ENCODE measurements around the gene POLR2H.
A peak's percentile ranks its signal among the peaks of the same experiment; 100 is the strongest.

Gene POLR2H

DNA sequence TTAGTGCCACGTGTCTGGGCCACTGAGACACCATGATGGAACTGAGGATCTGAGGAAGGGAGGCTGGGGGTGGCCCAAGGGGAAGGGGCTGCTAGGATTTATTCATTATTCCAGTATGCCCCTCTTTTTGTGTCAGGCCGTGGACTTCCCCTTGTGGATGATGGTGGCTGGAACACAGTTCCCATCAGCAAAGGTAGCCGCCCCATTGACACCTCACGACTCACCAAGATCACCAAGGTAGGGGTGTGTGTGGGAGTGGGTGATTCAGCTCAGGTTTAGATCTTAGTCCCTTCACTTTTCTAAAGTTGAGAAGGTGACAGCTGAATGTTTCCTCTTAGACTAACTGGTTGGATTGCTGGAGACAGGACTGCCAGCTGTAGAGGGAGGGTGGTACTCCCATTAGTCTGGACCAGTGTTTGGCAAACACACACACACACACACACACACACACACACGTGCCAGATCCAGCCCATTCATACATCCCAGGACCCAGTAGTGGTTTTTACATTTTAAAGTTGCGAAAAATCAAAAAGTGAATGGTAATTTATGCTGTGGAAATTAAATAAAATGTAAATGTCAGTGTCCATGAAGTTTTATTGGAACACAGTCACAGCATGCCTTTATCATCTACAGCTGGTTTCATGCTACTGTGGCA, 35.7 kb upstream of the POLR2H start:
- DNase-seq (ENCODE audit: low read depth in 2 of 2): no peak
- TF ChIP-seq, protein P1, sequence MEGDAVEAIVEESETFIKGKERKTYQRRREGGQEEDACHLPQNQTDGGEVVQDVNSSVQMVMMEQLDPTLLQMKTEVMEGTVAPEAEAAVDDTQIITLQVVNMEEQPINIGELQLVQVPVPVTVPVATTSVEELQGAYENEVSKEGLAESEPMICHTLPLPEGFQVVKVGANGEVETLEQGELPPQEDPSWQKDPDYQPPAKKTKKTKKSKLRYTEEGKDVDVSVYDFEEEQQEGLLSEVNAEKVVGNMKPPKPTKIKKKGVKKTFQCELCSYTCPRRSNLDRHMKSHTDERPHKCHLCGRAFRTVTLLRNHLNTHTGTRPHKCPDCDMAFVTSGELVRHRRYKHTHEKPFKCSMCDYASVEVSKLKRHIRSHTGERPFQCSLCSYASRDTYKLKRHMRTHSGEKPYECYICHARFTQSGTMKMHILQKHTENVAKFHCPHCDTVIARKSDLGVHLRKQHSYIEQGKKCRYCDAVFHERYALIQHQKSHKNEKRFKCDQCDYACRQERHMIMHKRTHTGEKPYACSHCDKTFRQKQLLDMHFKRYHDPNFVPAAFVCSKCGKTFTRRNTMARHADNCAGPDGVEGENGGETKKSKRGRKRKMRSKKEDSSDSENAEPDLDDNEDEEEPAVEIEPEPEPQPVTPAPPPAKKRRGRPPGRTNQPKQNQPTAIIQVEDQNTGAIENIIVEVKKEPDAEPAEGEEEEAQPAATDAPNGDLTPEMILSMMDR (IDR thresholded peaks at IDR 0.05; ENCODE audit: low read depth, low read length): no peak
- no peak overlapping the region for H3K4me3 ChIP-seq (replicated peaks in 1 of 2; ENCODE audit: low read depth in 2 of 2, low read length in 2 of 2)

DNA sequence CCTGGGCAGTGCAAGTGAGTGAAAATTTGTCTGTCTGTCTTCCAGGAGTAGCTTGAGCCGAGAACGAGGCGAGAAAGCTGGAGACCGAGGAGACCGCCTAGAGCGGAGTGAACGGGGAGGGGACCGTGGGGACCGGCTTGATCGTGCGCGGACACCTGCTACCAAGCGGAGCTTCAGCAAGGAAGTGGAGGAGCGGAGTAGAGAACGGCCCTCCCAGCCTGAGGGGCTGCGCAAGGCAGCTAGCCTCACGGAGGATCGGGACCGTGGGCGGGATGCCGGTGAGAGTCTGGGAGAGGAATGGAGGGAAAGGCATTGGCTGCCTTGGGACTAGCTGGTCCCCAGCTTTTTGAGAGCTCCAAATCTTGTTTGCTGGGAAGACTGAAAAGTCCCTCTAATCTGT, 34.3 kb upstream of the POLR2H start:
- no peak for DNase-seq (ENCODE audit: low read depth in 2 of 2)
- TF ChIP-seq, protein P1 (IDR thresholded peaks at IDR 0.05; ENCODE audit: low read depth, low read length): no peak
- no peak overlapping the region for H3K4me3 ChIP-seq (replicated peaks in 1 of 2; ENCODE audit: low read depth in 2 of 2, low read length in 2 of 2)

DNA sequence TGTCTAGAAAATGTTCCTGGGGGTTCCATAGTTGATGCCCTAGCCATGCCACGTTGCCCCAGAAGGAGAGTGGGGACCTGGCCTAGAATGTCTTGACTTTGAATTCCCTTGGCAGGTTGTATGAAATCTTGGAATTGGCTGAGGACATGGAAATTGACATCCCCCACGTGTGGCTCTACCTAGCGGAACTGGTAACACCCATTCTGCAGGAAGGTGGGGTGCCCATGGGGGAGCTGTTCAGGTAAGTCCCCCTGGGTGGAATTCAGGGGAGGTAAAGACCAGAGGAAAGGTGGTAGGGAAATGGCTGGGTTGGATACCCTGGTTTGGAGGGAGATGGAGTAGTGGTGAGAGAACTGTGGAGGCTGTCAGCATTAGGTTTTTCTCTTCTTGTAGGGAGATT, 33.0 kb upstream of the POLR2H start:
- DNase-seq (ENCODE audit: low read depth in 2 of 2): no peak
- no peak overlapping the region for H3K4me3 ChIP-seq (replicated peaks in 1 of 2; ENCODE audit: low read depth in 2 of 2, low read length in 2 of 2)
- TF ChIP-seq, protein P1 (IDR thresholded peaks at IDR 0.05; ENCODE audit: low read depth, low read length): no peak

DNA sequence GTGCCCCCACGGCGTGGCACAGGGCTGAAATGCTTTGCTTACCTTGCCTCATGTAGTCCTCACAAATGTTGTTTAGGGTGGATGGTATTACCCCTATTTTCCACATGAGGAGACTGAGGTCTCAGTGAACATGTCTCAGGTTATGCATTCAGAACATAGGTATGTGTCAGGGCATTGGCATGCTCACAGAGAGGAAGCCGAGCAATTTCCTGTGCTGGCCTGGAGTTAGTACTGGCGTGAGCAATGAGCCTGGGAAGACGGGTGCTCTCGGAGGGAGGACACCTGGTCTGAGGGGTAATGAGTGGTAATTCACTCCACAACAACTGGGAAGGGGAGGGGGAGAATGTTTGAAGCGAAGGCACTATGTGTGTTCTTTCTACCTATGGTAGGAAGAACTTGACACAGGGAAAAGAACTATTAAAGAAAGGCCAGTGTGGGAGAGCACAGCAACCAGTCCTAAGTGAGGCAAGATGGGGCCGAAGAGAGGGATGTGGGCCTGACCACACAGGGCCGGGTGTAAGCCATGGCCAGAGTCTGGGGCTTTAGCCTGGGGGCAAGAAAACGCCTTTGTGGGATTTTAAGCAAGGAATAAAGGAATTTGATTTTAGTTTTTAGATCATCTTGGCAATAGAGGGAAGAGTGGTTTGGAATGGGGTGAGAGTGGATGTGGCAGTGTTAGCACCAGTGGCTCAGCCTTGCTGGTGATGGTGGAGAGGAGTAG, 29.0 kb upstream of the POLR2H start:
- peak; percentile 88 to 97 for DNase-seq (ENCODE audit: low read depth in 2 of 2)
- TF ChIP-seq, protein P1 (IDR thresholded peaks at IDR 0.05; ENCODE audit: low read depth, low read length): no peak
- no peak overlapping the region for H3K4me3 ChIP-seq (replicated peaks in 1 of 2; ENCODE audit: low read depth in 2 of 2, low read length in 2 of 2)

DNA sequence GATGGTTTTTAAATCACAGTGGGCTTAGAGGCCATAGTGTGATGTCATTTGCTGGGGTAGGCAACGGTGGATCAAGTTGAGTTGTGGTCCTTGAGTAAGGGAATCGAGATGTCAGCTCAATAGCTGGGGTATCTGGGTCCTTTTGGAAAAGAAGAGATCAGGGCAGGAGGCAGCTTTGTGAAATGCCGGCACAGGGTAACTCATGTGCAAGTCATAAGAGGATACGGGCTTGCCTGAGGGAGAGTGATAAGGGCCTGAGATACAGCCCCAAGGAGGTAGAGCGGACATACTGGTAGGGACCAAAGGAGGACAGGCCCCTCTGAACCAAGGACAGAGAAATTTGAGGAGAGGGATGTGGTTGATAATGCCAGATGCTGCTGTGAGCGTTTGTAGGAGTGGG, 28.3 kb upstream of the POLR2H start:
- DNase-seq (ENCODE audit: low read depth in 2 of 2): no peak
- TF ChIP-seq, protein P1 (IDR thresholded peaks at IDR 0.05; ENCODE audit: low read depth, low read length): no peak
- H3K4me3 ChIP-seq (replicated peaks in 1 of 2; ENCODE audit: low read depth in 2 of 2, low read length in 2 of 2): no peak overlapping the region

DNA sequence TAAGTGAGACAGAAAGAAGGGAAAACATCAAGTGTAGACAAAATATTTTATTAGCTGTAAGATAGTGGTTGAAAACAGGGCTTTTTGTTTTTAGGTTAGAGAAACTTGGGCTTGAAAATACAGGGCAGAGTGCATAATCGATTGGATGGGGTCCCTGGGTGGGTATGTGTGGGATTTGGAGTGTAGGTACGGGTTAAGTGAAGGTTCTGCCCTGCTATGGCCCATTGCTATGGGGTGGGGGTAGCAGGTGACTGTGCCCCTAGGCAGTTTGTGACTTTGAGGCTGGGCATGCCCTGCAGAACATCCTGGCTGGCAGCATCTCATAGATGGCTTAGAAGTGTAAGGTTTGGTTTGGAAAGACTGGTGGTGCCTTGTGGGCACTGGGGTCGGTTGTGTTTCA, 27.8 kb upstream of the POLR2H start:
- TF ChIP-seq, protein P1 (IDR thresholded peaks at IDR 0.05; ENCODE audit: low read depth, low read length): no peak
- no peak for DNase-seq (ENCODE audit: low read depth in 2 of 2)
- no peak overlapping the region for H3K4me3 ChIP-seq (replicated peaks in 1 of 2; ENCODE audit: low read depth in 2 of 2, low read length in 2 of 2)
